Measurements from ENCODE around the gene IRS2.

- TF ChIP-seq ZNF274 (IDR thresholded peaks at IDR 0.05; ENCODE audit: low read depth, low read length) (no peak), YY1 (IDR thresholded peaks at IDR 0.05; ENCODE audit: insufficient read depth, insufficient read length) (no peak)
These were observed 29.3 kb upstream of the IRS2 start for GRCh38 chr13:109815651-109816050.

Data from NT2/D1 (cell line).